Inflammatory macrophage treated with lipopolysaccharide for 4 hours (primary cell): ENCODE data around the gene ZMYND8.
A peak's percentile ranks its signal among the peaks of the same experiment; 100 is the strongest.
"Not testable (repeated sequence)": the region's sequence is repeated elsewhere in the genome, so short reads cannot be mapped to it uniquely, and the experiment has no call there.

ENCODE experiments used
- DNase-seq: peaks from one replicate; pipeline ENCODE4 v3.0.0-alpha.2; 2020

ZMYND8 gene

DNA sequence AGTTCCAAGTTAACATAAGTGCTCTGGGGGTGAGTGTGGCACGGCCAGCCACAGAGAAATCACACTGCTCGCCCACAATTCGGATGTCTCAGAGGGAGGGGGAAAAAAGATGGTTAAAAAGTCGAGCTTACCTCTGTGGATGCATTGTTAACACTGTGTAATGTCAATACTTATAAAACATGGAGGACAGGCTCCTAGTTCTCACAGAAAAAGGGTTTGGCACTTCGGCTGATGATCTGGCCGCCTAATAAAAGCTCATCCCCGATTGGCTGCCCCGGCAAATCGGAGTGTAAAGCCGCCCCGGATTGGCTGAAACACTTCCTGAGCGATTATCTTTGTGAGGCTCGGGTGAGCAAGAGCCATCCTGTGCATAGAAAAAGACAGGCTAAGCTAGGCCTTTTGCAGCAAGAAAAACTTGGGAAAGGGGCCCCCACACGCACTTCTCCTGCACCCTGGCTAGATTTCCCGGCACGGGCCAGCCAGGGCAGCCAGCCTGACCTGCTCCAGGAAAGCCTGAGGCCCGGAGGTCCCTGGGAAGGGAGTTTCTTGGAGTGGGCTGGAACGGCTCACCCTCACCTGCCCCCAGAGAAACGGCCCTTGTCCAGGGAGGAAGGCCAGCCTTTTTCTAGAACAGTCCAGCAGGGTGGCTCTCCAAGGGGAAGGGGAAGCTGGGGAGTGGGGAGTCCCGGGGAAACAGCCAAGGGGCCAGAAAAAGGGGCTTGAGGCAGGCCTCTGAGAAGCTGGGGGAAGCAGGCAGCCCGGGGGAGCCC, at the start of gene ZMYND8:
TSS of gene ZMYND8 (minus strand) at position 174 of the 770 bp plus-strand sequence. CDS start at position 145, 29 bp downstream.
- peak; percentile 87 for DNase-seq

DNA sequence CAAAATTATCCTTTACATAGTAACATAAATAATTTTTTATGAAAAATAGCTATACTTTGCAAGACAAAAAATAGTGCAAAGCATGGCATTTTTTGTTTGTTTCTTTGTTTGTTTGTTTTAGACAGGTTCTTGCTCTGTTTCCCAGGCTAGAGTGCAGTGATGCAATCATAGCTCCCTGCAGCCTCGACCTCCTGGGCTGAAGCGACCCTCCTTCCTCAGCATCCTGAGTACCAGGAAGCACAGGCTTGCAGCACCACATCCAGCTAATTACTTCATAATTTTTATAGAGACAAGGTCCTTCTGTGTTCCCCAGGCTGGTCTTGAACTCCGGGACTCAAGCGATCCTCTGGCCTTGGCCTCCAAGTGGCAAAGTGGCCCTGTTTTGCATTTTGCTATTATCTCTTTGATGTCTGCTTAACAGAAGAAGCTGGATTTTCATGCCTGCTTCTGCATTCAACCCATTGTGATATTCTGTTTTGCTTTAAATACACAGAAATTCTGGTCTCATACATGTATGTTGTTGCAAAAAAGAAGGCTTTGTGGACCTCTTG, 49.4 kb upstream of the ZMYND8 start:
- no peak for DNase-seq

DNA sequence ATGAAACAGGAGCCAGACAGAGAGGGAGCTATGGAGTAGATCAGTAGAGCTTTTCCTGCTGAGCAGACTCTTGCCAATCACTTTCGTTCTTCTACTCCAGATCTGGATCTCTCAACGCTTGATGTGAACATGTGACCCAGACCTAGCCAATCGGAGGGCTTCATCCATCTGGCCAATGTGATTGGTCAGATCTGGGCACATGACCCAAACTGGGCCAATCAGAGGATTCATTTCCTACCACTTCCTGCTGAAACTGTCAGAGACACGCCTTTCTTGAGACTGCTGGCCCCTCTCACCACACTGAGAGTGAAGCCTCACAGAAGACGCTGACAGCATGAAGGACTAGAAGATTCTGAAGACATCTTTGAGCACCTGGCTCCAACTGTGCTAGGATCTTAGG, 44.2 kb upstream of the ZMYND8 start:
- no peak for DNase-seq

DNA sequence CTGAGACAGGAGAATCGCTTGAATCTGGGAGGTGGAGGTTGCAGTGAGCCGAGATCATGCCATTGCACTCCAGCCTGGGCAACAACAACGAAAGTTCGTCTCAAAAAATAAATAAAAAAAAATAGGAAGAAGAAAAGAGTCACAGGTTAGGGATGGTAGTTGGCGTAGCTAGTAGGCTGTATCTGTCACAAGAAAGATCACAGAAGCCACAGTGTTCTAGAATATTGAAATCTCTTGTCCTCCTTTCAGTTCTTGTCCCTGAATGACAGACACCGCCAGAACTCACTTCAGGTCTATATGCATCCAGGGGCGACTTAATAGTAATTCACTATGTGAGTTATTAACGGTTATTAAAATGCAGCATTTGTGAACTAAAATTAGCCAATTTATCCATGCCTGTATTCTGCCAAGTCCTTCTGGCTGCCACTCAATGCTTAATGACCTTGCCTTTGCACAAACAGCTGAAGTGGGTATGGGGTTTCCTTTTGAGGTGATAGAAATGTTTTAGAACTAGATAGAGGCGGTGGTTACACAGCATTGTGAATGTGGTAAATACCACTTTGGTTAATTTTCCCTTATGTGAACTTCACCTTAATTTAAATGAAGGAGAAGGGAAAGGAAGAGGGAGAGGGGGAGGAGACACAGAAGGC, 41.3 kb upstream of the ZMYND8 start:
- no peak for DNase-seq

DNA sequence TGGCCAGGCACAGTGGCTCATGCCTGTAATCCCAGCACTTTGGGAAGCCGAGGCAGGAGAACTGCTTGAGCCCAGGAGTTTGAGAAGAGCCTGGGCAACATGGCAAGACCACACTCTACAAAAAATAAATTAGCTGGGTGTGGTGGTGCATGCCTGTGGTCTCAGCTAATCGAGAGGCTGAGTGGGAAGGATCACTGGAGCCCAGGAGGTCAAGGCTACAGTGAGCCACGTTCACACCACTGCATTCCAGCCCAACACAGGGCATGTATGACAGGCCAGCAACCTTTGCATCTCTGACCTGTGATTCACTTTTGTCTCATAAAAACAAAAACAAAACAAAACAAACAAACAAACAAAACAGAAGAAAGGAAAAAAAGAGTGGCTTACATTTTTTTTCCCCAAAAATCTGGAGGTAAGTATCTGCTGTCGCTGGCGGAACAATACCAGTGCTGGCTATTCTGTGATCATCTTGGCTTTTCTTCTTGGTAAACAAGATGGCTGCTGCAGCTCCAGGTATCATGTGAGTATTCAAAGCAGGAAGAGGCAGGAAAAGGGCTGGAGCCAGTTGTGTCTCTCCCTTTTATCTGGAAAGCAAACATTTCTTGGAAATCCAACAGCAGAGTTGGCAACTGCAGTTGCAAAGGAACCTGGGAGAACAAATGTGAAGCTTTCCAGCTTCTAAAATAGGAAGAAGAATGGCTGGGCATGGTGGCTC, 40.4 kb upstream of the ZMYND8 start:
- no peak for DNase-seq

DNA sequence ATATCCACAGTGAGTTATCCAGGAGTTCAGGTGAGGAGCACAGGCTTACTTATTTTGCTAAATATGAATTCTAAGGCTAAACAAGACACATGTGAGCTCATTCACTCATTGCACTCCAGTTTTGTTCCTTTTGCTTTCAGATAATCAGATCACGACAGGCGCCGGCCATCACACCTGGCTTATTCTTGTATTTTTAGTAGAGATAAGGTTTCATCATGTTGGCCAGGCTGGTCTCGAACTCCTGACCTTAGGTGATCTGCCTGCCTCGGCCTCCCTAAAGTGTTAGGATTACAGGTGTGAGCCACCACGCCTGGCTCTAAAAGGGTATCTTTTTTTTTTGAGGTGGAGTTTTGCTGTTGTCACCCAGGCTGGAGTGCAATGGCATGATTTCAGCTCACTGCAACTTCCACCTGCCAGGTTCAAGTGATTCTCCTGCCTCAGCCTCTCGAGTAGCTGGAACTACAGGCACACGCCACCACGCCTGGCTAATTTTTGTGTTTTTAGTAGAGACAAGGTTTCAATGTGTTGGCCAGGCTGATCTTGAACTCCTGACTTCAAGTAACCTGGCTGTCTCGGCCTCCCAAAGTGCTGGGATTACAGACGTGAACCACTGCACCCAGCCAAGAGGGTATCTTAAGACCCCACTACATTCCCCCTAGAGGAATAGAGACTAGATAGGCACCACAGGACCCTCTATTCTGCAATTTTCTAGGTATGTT, 37.5 kb upstream of the ZMYND8 start:
- not testable (repeated sequence) for DNase-seq

DNA sequence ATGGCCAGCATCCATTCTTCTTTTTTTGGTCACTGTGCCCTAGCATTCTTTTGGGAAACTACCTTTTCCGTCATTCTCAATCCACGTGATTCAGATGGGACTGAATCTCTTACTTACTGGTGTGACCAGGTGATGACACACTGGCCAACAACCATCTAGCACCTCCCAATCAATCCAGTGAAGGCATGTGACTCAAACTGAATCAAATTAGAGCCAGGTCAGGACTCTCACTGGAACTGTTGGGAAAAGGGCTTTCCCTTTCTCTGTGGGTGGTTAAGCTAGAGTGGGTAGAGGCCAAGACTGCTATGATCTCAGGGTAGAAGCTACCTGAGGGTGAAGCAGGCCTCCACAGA, 36.2 kb upstream of the ZMYND8 start:
- no peak for DNase-seq

DNA sequence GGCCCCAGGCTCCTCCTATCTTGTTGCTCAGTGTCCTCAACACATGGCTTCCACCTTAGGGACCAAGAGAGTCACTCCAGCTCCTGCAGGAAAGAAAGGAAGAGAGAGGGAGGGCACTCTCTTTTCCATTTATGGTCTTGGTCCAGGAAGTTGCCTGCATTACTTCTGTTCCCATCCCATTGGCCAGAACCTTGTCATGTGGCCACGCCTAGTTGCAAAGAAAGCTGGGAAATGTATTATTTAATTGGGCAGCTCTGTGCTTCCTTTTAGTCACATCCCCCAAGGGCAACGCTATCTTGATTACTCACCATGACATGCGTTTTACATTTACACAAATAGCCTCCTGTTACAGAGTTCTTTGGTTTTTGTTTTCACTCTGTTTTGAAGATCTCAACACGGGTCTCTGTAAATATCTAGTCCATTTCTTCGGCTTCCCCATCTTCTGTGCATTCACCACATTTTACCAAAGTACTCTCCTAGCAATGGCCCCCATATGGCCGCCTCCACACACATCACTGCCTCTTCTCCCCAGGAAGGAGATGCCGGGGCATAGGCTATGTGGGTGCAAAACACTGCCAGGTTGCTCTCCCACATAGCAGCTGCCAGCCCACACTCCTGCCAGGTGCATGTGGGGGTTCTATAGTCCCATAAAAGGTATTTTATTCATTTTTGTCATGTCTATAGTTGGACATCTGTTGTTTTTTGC, 35.7 kb upstream of the ZMYND8 start:
- peak; percentile 88 for DNase-seq

DNA sequence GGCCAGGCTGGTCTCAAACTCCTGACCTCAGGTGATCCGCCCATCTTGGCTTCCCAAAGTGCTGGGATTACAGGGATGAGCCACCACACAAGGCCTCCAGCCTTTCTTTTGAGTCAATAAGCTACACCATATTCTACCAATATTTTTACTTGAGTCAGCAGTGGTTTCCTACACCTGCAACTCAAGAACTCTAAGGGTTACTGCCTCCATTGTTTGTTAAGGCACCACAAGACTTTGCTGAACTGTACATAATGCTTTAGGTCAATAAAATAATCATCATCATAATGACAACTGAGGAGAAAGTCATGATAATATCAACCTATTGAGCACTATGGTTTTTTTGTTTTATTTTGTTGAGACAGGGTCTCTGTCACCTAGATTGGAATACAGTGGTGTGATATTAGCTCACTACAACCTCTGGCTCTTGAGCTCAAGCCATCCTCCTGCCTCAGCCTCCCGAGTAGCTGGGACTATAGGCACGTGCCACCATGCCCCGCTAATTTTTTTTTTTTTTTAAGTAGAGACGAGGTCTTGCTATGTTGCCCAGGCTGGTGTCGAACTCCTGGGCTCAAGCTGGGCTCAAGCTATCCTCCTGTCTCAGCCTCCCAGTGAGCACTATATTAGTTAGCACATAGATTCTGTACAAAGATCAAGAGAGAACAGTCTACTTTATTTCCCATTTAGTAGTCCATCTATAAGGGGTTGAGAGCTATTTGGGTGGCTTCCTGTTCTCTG, 34.9 kb upstream of the ZMYND8 start:
- DNase-seq, result no peak

DNA sequence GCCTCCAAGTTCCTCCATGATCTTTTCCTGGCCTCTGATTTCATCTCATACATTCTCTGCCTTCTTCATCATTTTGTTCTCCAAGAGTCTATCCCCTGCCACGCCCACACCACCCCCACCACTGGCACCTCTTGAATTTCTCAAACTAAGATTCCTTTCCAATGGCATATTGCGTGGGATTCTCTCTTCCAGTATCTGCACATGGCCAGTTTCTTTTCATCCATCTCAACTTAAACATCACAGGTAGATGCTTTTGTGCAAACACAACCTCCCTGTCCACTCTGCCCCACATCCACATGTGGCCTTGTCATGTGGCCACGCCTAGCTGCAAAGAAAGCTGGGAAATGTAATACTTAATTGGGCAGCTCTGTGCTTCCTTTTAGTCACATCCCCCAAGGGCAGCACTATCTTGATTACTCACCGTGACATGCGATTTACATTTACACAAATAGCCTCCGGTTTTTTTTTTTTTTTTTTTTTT, 33.4 kb upstream of the ZMYND8 start:
- peak; percentile 91 for DNase-seq

DNA sequence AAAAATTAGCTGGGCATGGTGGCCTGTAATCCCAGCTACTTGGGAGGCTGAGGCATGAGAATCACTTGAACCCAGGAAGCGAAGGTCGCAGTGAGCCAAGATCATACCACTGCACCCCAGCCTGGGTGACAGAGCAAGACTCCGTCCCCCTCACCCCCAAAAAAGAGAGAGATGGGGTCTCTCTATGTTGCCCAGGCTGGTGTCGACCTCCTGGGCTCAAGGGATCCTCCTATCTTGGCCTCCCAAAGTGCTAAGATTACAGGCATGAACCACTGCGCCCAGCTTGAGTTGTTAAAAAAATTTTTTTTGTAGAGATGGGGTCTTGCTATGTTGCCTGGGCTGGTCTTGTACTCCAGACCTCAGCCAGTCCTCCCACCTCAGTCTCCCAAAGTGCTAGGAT, 29.5 kb upstream of the ZMYND8 start:
- not testable (repeated sequence) for DNase-seq

DNA sequence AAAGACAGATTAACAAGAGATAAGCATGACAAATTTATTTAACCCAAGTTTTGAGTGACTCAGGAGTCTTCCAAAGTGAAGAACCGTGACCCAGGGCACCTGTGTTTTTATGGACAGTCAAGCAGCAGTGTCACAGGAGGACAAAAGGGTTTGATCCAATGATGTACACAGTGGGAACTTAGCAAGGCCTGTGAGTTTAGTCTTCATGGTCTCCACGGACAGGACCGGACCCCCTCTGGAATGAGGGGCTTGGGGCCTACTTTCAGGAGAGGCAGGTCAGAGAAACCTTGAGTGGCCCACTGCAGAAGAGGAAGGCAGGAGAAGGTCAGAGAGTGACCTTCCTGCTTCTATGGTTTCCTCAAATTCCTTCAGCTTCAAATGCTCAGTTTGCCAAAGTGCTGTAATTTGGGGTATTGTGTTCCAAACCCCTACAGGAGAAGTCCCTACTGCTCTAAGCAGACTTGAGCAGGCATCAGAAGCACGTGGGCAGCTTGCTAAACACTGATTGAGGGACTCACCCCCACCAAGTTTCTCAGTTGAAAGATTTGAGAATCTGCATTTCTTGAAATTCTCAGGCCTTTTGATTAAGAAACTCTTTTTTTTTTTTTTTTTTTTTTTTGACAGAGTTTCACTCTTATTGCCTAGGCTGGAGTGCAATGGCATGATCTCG, 26.4 kb upstream of the ZMYND8 start:
- peak; percentile 78 for DNase-seq

DNA sequence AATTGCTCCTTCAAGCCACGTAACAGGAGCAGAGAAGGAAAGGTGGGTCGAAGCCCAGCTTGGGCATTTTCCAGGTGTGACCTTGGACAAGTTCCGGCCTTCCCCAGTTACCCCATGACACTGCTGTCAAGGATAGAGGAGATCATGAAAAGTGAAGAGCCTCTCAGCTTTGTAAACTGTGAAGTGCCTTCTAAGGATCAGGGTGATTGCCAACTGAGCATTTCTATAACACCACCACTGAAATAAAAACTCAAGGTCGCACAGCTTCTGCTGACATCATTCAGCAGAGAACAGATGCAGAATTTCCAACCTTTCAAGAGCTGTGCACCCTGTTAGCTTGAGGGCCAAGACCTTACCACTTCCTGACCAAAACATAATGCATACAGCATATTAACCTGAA, 24.0 kb upstream of the ZMYND8 start:
- DNase-seq, result peak; percentile 48

DNA sequence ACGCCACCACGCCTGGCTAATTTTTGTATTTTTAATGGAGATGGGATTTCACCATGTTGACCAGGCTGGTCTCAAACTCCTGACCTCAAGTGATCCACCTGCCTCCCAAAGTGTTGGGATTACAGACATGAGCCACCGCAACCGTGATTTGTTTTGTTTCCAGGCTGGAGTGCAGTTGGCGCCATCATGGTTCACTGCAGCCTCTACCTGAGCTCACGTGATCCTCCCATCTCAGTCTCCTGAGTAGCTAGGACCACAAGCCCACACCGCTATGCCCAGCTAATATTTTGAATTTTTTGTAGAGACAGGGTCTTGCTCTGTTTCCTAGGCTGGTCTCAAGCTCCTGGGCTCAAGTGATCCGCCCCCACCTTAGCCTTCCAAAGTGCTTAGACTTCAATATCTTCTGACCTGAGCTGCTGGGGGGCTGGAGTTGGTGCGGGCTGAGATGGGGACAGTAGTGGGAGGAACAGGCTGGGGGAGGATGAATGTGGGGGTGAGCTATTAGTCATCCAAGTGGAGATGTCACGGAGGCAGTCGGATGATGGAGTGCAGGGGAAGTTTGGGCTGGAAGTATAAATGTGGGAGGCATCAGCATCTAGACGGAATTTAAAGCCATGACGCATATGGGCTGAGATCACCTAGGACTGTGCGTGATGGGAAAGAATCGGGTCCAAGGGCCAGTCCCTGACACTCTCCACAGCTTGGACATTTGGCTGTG, 23.1 kb upstream of the ZMYND8 start:
- DNase-seq, result peak; percentile 81

DNA sequence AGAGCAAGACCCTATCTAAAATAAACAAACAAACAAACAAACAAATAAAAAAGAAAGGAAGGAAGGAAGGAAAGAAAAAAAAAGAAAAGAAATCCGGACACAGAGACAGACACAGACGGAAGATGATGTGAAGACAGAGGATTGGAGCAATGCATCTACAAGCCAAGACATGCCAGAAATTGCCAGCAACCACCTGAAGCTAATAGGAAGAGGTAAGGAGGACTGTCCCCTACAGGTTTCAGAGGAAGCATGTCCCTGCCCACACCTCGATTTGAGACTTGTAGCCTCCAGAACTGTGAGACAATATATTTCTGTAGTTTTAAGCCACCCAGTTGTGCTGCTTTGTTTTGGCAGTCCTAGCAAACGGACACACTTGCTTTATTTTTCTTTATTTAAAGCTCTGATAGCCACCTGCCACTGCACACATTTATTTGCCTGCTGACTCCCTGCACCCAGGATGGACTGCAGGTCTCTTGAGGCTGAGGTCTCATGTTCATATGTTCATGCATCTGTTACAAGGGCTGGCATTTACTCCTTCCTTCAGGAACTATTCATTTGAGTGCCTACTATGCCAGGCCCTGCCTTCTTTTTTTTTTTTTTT, 20.7 kb upstream of the ZMYND8 start:
- no peak for DNase-seq

DNA sequence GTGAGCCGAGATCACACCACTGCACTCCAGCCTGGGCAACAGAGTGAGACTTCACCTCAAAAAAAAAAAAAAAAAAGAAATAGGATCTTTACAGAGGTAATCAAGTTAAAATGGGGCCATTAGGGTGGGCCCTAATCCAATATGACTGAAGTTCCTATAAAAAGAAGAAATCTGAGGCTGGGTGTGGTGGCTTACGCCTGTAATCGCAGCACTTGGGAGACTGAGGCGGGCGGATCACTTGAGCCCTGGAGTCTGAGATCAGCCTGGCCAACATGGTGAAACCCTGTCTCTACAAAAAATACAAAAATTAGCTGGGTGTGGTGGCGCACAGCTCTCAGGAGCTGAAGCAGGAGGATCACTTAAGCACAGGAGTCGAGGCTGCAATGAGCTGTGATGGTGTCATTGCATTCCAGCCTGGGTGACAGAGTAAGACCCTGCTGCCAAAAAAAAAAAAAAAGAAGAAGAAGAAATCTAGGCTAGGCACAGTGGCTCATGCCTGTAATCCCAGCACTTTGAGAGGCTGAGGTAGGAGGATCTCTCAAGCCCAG, 19.7 kb upstream of the ZMYND8 start:
- DNase-seq, result not testable (repeated sequence)

DNA sequence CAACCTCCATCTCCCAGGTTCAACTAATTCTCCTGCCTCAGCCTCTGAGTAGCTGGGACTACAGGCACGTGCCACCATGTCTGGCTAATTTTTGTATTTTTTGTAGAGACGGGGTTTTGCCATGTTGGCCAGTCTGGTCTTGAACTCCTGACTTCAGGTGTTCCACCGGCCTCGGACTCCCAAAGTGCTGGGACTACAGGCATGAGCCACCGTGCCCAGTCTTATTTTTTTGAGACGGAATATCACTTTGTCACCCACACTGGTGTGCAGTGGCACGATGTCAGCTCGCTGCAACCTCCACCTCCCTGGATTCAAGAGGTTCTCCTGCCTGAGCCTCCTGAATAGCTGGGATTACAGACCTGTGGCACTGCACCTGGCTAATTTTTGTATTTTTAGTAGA, 17.6 kb upstream of the ZMYND8 start:
- DNase-seq, result not testable (repeated sequence)

DNA sequence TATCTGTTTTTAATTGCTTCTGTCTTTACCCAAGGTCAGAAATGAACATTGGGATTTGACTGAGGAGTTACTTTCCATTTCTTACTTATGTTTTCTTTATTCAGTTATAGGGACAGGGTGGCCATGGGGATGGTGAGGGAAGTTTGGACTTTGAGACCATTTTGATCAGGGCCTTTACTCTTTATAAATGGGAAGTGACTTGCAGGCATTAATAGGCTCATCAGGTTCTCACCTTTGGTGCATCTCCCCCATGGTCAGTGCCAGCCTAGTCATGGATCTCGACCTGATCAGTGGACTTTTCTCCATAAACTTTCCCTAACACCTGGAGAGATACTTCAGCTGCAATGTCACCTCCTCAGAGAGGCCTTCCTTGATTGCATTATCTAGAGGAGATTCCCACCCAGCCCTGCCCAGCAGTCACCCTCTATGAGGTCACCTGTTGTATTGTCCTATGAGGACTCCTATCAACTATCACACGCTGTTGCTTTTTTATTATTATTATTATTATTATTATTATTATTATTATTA, 16.8 kb upstream of the ZMYND8 start:
- DNase-seq, result no peak
